Measurements from ENCODE around the gene SARS2.

DNA sequence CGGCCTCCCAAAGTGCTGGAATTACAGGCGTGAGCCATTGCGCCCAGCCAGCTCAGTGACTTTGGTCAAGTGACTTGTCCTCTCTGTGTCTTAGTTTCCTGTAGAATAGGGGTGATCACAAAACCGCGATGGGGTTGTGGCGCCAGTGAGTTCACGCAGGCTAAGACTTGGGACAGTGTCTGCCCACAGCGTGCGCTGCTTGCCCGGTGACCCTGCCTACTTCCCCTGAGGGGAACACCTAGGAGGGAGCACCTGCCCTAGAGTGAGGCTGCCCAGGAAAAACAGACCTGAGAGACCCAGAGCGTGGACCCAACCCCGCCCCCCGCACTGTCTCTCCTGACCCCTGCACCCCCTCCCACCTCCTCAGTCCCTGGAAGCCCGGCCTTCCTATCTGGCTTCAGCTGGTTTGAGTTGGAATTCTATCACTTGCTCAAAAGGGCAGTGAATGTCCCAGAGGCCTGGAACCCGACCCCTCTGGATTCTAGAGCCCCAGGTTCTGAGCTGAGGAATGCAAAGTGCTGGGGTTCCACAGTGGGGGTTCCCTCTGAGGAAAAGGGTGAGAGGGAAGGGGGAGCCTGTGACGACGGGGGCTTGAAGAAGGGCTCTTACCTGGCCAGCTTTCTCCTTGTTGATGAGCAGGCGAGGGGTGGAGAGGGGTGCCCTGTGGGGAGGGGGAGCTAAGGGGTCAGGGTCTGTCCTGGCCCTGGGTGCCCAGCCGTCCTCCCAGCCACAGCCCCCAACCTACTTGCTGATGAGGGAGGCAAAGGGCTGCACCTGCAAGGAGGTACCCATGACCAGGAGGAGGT lies 50.3 kb downstream of the SARS2 start:
- TF ChIP-seq CTCF (IDR thresholded peaks at IDR 0.05; ENCODE audit: low read length) (no peak), EZH2 (IDR thresholded peaks at IDR 0.05; ENCODE audit: borderline replicate concordance, low read length) (no peak)

All from OCI-LY1 (cell line).